A673 (cell line): Measurements from ENCODE around the gene SLC8A3. TPM values are rescaled to one million over a fixed set of nuclear protein-coding genes. Genes with fewer than 3 reads are reported as not detected.

Source experiments
- BruUV-seq: library from RNA; stranded (reverse); fragments of 400-500 nt; replicated peaks from 2 replicates; lab custom pipeline; 2021; lab: Mats Ljungman, UMichigan
- CTCF ChIA-PET: fragments of 300-600 bp; sonication (Branson Sonifier 250); formaldehyde crosslinking; loops from one replicate; lab custom pipeline; 2022; ENCODE audit warnings: antibody characterized with exemption; lab: Charles Lee
- POLR2A ChIA-PET: fragments of 300-600 bp; sonication (Branson Sonifier 250); formaldehyde crosslinking; loops from one replicate; lab custom pipeline; 2022; ENCODE audit warnings: antibody characterized with exemption; ENCODE audit not compliant: low non-redundant PET; lab: Charles Lee
- DNase-seq: peaks from one replicate; pipeline ENCODE4 v3.0.0-alpha.2; 2015; ENCODE audit warnings: low spot score
- H3K27ac ChIP-seq: fragments of 200-600 bp; sonication (generic); 2 replicates; pipeline ENCODE4 v1.5.1; 2016; ENCODE audit warnings: mixed run types, low read depth, mild to moderate bottlenecking, mixed read lengths, antibody characterized with exemption, low read length; ENCODE audit not compliant: poor library complexity, severe bottlenecking
- H3K27me3 ChIP-seq: fragments of 200-600 bp; sonication (generic); replicated peaks from 2 replicates; pipeline ENCODE4 v1.6.1; 2017; ENCODE audit warnings: mixed run types, low read depth, mild to moderate bottlenecking, mixed read lengths, antibody characterized with exemption, low read length; ENCODE audit not compliant: insufficient read depth, poor library complexity
- H3K36me3 ChIP-seq: fragments of 200-600 bp; sonication (generic); 2 replicates; pipeline ENCODE4 v1.6.1; 2016; ENCODE audit warnings: mixed run types, mild to moderate bottlenecking, mixed read lengths, antibody characterized with exemption, low read length; ENCODE audit not compliant: insufficient read depth, poor library complexity, severe bottlenecking
- H3K4me1 ChIP-seq: fragments of 200-600 bp; sonication (generic); 2 replicates; pipeline ENCODE4 v1.6.1; 2017; ENCODE audit warnings: mixed run types, mild to moderate bottlenecking, mixed read lengths, antibody characterized with exemption, low read length; ENCODE audit not compliant: insufficient read depth, poor library complexity, severe bottlenecking
- H3K4me3 ChIP-seq: fragments of 200-600 bp; sonication (generic); 2 replicates; pipeline ENCODE4 v1.5.1; 2016; ENCODE audit warnings: low read depth, mixed run types, mild to moderate bottlenecking, mixed read lengths, low read length; ENCODE audit not compliant: poor library complexity, severe bottlenecking
- H3K9me3 ChIP-seq: fragments of 200-600 bp; sonication (generic); 2 replicates; pipeline ENCODE4 v1.6.1; 2016; ENCODE audit warnings: mixed run types, low read depth, mild to moderate bottlenecking, mixed read lengths, antibody characterized with exemption, low read length; ENCODE audit not compliant: poor library complexity, severe bottlenecking
- CTCF ChIP-seq: fragments of 300-800, 200-600 bp; sonication (generic); conservative IDR thresholded peaks from 2 replicates; pipeline ENCODE4 v1.5.1; 2017; ENCODE audit warnings: low read depth, mild to moderate bottlenecking, antibody characterized with exemption, low read length, moderate library complexity, mixed read lengths
- EZH2 ChIP-seq: fragments of 200-600 bp; sonication (generic); IDR thresholded peaks from 2 replicates; pipeline ENCODE4 v1.6.1; 2017; ENCODE audit warnings: borderline replicate concordance, low read depth, mild to moderate bottlenecking, mixed read lengths, antibody characterized with exemption, low read length; ENCODE audit not compliant: poor library complexity, severe bottlenecking
- intact Hi-C: fragments of 100-400 bp; cut with micrococcal nuclease; formaldehyde crosslinking; loops from one replicate; pipeline ENCODE4 v1.10.0; 2022; ENCODE audit not compliant: unreplicated experiment
- total RNA-seq: library from RNA; stranded (reverse); gene quantifications from 2 replicates; pipeline ENCODE4 v1.2.3, GENCODE V29; 2021

SLC8A3 gene
- total RNA-seq, 1 experiment from 2014 or later, result not detected

GRCh38 chr14:70201994-70202393 lies 13.2 kb upstream of the SLC8A3 start:
- ChIA-PET CTCF (no interaction called here), POLR2A (no interaction called here)
- Histone ChIP-seq H3K4me1 (no peaks in the 10 kb centered on the region), H3K36me3 (no peaks in the 10 kb centered on the region), H3K9me3 (no peaks in the 10 kb centered on the region), H3K27me3 (peaks cover 65% of the 10 kb centered on the region), H3K4me3 (no peak overlapping the region), H3K27ac (no peak overlapping the region)
- intact Hi-C loops, result no loop called here
- DNase-seq, result no peak
- no peak for TF ChIP-seq CTCF
- TF ChIP-seq EZH2, result peak; percentile 79
- BruUV-seq, result no TSS peak

GRCh38 chr14:70193396-70193795 lies 4.6 kb upstream of the SLC8A3 start:
- no peak for DNase-seq
- no peak overlapping the region for H3K4me3 ChIP-seq
- no TSS peak for BruUV-seq
- no peaks in the 10 kb centered on the region for H3K9me3 ChIP-seq
- ChIA-PET CTCF (no interaction called here), POLR2A (no interaction called here)
- H3K4me1 ChIP-seq, result peaks cover 3% of the 10 kb centered on the region
- intact Hi-C loops, result no loop called here
- peaks cover 53% of the 10 kb centered on the region for H3K27me3 ChIP-seq
- TF ChIP-seq EZH2 (no peak), CTCF (no peak)
- H3K27ac ChIP-seq, result no peak overlapping the region
- H3K36me3 ChIP-seq, result no peaks in the 10 kb centered on the region

DNA sequence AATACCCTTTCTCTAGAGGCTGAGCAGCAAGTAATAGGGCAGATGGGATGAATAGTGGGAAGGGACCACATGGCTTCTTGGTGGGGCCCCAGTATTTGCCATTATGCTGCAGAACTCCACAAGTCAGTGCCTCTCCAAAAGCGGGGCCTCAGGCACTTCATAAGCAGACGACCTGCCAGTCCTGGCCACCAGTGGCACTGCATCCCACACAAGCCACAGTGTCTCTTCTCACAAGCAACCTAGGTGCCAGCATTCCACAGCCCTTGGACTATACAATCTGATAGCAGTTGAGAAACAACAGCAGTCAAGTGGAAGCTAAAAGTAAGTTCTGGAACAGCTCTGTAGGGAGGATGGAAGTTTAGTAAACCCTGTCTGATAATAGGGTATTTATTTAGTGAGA lies 4.2 kb upstream of the SLC8A3 start:
- intact Hi-C loops, result no loop called here
- H3K4me3 ChIP-seq, result no peak overlapping the region
- TF ChIP-seq CTCF (no peak), EZH2 (no peak)
- POLR2A ChIA-PET, result no interaction called here
- no peak overlapping the region for H3K27ac ChIP-seq
- H3K36me3 ChIP-seq, result no peaks in the 10 kb centered on the region
- peaks cover 58% of the 10 kb centered on the region for H3K27me3 ChIP-seq
- H3K9me3 ChIP-seq, result no peaks in the 10 kb centered on the region
- CTCF ChIA-PET, result no interaction called here
- no TSS peak for BruUV-seq
- H3K4me1 ChIP-seq, result peaks cover 8% of the 10 kb centered on the region
- DNase-seq, result no peak
